Pancreas (tissue), 10 donors: ENCODE measurements around the gene WDR27. TPM values are rescaled to one million over a fixed set of nuclear protein-coding genes. Genes with fewer than 3 reads are reported as not detected.

Experiments used
- ATAC-seq, 4 donors: fragments of 200-7000 bp; cut with Tn5 transposase; one replicate each; pipeline versions ENCODE4 v1.8.0 to v1.9.1; 2020; ENCODE audit warnings: mild to moderate bottlenecking in 4 of 4, moderate library complexity in 4 of 4
- DNase-seq, 6 donors: peaks; one replicate each; pipeline ENCODE4 v3.0.0-alpha.2; 2020
- FAIRE-seq: peaks from 2 replicates; lab custom pipeline; 2012; peaks lifted over from hg19 to GRCh38; lab: Jason Lieb, UNC
- H3K27ac ChIP-seq, 4 donors: fragments of 200-600 bp; sonication (generic); 1 replicate in 3 of 4; 2 replicates in 1 of 4; pipeline versions ENCODE4 v1.5.0 to v1.8.0; 2020
- H3K27me3 ChIP-seq, 4 donors: fragments of 200-600 bp; one replicate each; pipeline ENCODE4 v1.8.0; 2021
- H3K36me3 ChIP-seq, 3 donors: fragments of 200-600 bp; sonication (generic) in 1 of 3; one replicate each; pipeline versions ENCODE4 v1.5.0 to v1.8.0; 2020 to 2021
- H3K4me1 ChIP-seq, 3 donors: fragments of 200-600 bp; one replicate each; pipeline ENCODE4 v1.8.0; 2021
- H3K4me3 ChIP-seq, 4 donors: fragments of 200-600 bp; sonication (generic) in 2 of 4; one replicate each; pipeline versions ENCODE4 v1.5.0 to v1.8.0; 2020 to 2021
- H3K9me3 ChIP-seq, 4 donors: fragments of 200-600 bp; one replicate each; pipeline ENCODE4 v1.8.0; 2021
- CTCF ChIP-seq, 4 donors: fragments of 200-600 bp; sonication (generic) in 3 of 4; IDR thresholded peaks; one replicate each; pipeline versions ENCODE4 v1.5.0 to v1.8.0; 2021; ENCODE audit warnings: antibody characterized with exemption in 4 of 4
- WGBS, 2 donors: extraction: QIAGEN DNeasy Blood & Tissue Kit; methylation state at CpG; one replicate each; pipeline ENCODE4 v1.1.7; 2013; 5-methylcytosine and 5-hydroxymethylcytosine counted together
- intact Hi-C, 3 donors: fragments of 100-400 bp; cut with DNase I; formaldehyde crosslinking; loops; one replicate each; pipeline versions ENCODE4 v1.11.1 to v1.14.2; 2022
- polyA plus RNA-seq, 2 donors: library from polyadenylated mRNA; stranded (reverse); fragments of 200-250 nt; gene quantifications; one replicate each; pipeline ENCODE4 v1.2.3, GENCODE V29; 2013
- total RNA-seq, 6 donors: library from RNA; stranded (reverse); fragmentation: NEBNext Ultra II Directional in 4 of 6; extraction: Animal tissue kit (Norgen Biotek cat#: 25700) in 4 of 6; gene quantifications; one replicate each; pipeline versions ENCODE4 v1.2.1 to v1.2.4, GENCODE V29; 2021 to 2023
- donor health status: healthy with polysubstance abuse.
- donor health status: DM: no; HTN: no; CAD: no; lungs with moderate emphysema.
- donor health status: DM: no; HTN: no; CAD: no.
- donor health status: control.
- donor health status: control.
- donor health status: Bipolar disorder and iron deficiency.
- donor health status: DM: yes; HTN: yes; CAD: no.
- donor health status: DM: no; HTN: no; CAD: no.
- donor health status: DM: no; HTN: no; CAD: no.
- donor health status: DM: yes; HTN: yes; CAD: no.

The WDR27 gene
- total and polyA plus RNA-seq, 8 donors = 9.6 to 43.1 (median 16.4) TPM

GRCh38 chr6:169568314-169569087 lies 133.3 kb downstream of the WDR27 start:
- H3K27me3 ChIP-seq = no peaks in the 10 kb centered on the region
- FAIRE-seq (no peak), ATAC-seq (no peak), DNase-seq (no peak)
- no peaks in the 10 kb centered on the region for H3K36me3 ChIP-seq
- H3K4me1 ChIP-seq = no peaks in the 10 kb centered on the region
- H3K27ac ChIP-seq = no peak overlapping the region
- H3K9me3 ChIP-seq = no peaks in the 10 kb centered on the region
- intact Hi-C loops = no loop called here
- H3K4me3 ChIP-seq = no peak overlapping the region
- TF ChIP-seq CTCF (IDR thresholded peaks at IDR 0.05) = no peak
- WGBS, 2 donors = 85 to 94% methylated on average over 8 of the region's 8 CpGs

- no peak overlapping the region for H3K27ac ChIP-seq
- 84 to 85% methylated on average over 11 of the region's 11 CpGs for WGBS, 2 donors
- DNase-seq (no peak), ATAC-seq (no peak), FAIRE-seq (no peak)
- H3K27me3 ChIP-seq = no peaks in the 10 kb centered on the region
- H3K4me1 ChIP-seq = no peaks in the 10 kb centered on the region
- intact Hi-C loops = no loop called here
- H3K36me3 ChIP-seq = no peaks in the 10 kb centered on the region
- no peaks in the 10 kb centered on the region for H3K9me3 ChIP-seq
- no peak overlapping the region for H3K4me3 ChIP-seq
- TF ChIP-seq CTCF (IDR thresholded peaks at IDR 0.05) = no peak
Observed at GRCh38 chr6:169567819-169568218, 134.0 kb downstream of the WDR27 start.

- DNase-seq = no peak
- intact Hi-C loops = no loop called here
- no peak for TF ChIP-seq CTCF (IDR thresholded peaks at IDR 0.05)
- H3K4me3 ChIP-seq = no peak overlapping the region
- WGBS, 2 donors = 88% methylated on average over 19 of the region's 19 CpGs
- H3K27me3 ChIP-seq = no peaks in the 10 kb centered on the region
- no peak for FAIRE-seq
- no peak overlapping the region for H3K27ac ChIP-seq
- H3K9me3 ChIP-seq = no peaks in the 10 kb centered on the region
- ATAC-seq = no peak
- no peaks in the 10 kb centered on the region for H3K36me3 ChIP-seq
- H3K4me1 ChIP-seq = no peaks in the 10 kb centered on the region
Observed at GRCh38 chr6:169566961-169567750, 134.7 kb downstream of the WDR27 start.

GRCh38 chr6:169566319-169566718 lies 135.5 kb downstream of the WDR27 start:
- 75 to 86% methylated on average over 11 of the region's 11 CpGs for WGBS, 2 donors
- Histone ChIP-seq H3K4me3 (no peak overlapping the region), H3K27ac (no peak overlapping the region), H3K36me3 (no peaks in the 10 kb centered on the region), H3K9me3 (no peaks in the 10 kb centered on the region), H3K4me1 (no peaks in the 10 kb centered on the region), H3K27me3 (no peaks in the 10 kb centered on the region)
- no peak for DNase-seq
- TF ChIP-seq CTCF (IDR thresholded peaks at IDR 0.05) = no peak
- ATAC-seq = no peak
- intact Hi-C loops = no loop called here
- FAIRE-seq = no peak
